Glutamatergic neuron (in vitro differentiated cells): Measurements from ENCODE around the gene HMGCL. TPM values are rescaled to one million over a fixed set of nuclear protein-coding genes. Genes with fewer than 3 reads are reported as not detected.

Source experiments
- DNase-seq: peaks from one replicate; pipeline ENCODE4 v3.0.0; 2022
- H3K27ac Mint-ChIP-seq: one replicate; pipeline ENCODE4 v1.8.0; 2020; ENCODE audit warnings: mild to moderate bottlenecking, mixed read lengths, inconsistent platforms; ENCODE audit not compliant: unreplicated experiment
- H3K27me3 Mint-ChIP-seq: one replicate; pipeline ENCODE4 v1.8.0; 2020; ENCODE audit warnings: mild to moderate bottlenecking, moderate library complexity, mixed read lengths, inconsistent platforms; ENCODE audit not compliant: unreplicated experiment
- H3K36me3 Mint-ChIP-seq: one replicate; pipeline ENCODE4 v1.8.0; 2020; ENCODE audit warnings: mild to moderate bottlenecking, mixed read lengths, inconsistent platforms; ENCODE audit not compliant: unreplicated experiment
- H3K4me1 Mint-ChIP-seq: one replicate; pipeline ENCODE4 v1.8.0; 2020; ENCODE audit warnings: mild to moderate bottlenecking, low read depth, mixed read lengths, inconsistent platforms; ENCODE audit not compliant: unreplicated experiment
- H3K4me3 Mint-ChIP-seq: one replicate; pipeline ENCODE4 v1.8.0; 2020; ENCODE audit warnings: mild to moderate bottlenecking, mixed read lengths, inconsistent platforms; ENCODE audit not compliant: unreplicated experiment
- H3K9me3 Mint-ChIP-seq: one replicate; pipeline ENCODE4 v1.8.0; 2020; ENCODE audit warnings: mild to moderate bottlenecking, moderate library complexity, mixed read lengths, inconsistent platforms; ENCODE audit not compliant: unreplicated experiment
- CTCF ChIP-seq: fragments of 200-600 bp; sonication (generic); IDR thresholded peaks from one replicate; pipeline ENCODE4 v1.5.0; 2021; ENCODE audit not compliant: partially characterized antibody, unreplicated experiment
- total RNA-seq: library from RNA; stranded (reverse); fragmentation: NEBNext Ultra II Directional; extraction: Animal tissue kit (Norgen Biotek cat#: 25700); gene quantifications from one replicate; pipeline ENCODE4 v1.2.1, GENCODE V29; 2021; ENCODE audit not compliant: unreplicated experiment

Gene HMGCL
- total RNA-seq, 1 donor from 2014 or later = 19.4 TPM

- no peak for DNase-seq
- H3K36me3 Mint-ChIP-seq = no peaks in the 10 kb centered on the region
- peak overlapping the region; percentile 42 for H3K4me3 Mint-ChIP-seq
Measured at GRCh38 chr1:23793018-23793781, 32.0 kb downstream of the HMGCL start.

GRCh38 chr1:23792151-23792945, 32.9 kb downstream of the HMGCL start:
- H3K36me3 Mint-ChIP-seq = no peaks in the 10 kb centered on the region
- no peak for DNase-seq

More at GRCh38 chr1:23793018-23793781, 32.0 kb downstream of the HMGCL start:
- TF ChIP-seq CTCF = no peak
- Mint-ChIP-seq H3K4me1 (no peaks in the 10 kb centered on the region), H3K27ac (no peak overlapping the region), H3K27me3 (peaks cover 5% of the 10 kb centered on the region), H3K9me3 (peaks cover 6% of the 10 kb centered on the region)

DNA sequence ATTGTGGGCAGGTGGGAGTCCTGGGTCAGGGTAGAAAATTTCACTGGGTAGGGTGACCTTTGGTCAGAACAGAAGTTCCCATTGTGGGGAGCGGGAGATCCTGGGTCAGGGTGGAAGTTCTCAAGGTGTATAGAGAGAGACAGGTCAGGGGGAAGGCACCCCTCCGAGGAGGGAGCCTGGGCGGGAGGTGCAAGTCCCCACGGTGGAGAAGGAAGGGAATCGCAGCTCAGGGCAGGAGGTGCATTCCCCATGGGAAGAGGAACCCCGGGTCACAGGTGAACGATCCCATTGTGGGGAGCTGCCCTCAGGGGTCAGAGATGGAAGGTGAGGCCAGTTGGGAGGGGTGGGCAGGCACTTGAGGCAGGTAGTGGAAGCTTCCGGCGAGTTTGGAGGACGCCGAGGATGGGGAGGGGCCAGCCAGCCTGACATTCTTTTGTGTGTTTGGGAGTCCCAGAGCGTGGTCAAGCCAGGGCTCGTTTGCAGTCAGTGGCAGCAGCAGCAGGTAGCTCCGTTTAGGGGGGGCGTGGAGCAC, 33.6 kb downstream of the HMGCL start:
- Mint-ChIP-seq H3K4me1 (no peaks in the 10 kb centered on the region), H3K36me3 (no peaks in the 10 kb centered on the region), H3K9me3 (peaks cover 6% of the 10 kb centered on the region), H3K27me3 (peaks cover 5% of the 10 kb centered on the region), H3K4me3 (peak overlapping the region; percentile 98), H3K27ac (peak overlapping the region; percentile 77)
- peak; percentile 42 for DNase-seq
- no peak for TF ChIP-seq CTCF

More at GRCh38 chr1:23792151-23792945, 32.9 kb downstream of the HMGCL start:
- TF ChIP-seq CTCF = no peak
- no peak overlapping the region for H3K27ac Mint-ChIP-seq
- no peaks in the 10 kb centered on the region for H3K4me1 Mint-ChIP-seq
- peaks cover 5% of the 10 kb centered on the region for H3K27me3 Mint-ChIP-seq
- peaks cover 6% of the 10 kb centered on the region for H3K9me3 Mint-ChIP-seq
- peak overlapping the region; percentile 98 for H3K4me3 Mint-ChIP-seq

- no peaks in the 10 kb centered on the region for H3K4me1 Mint-ChIP-seq
- TF ChIP-seq CTCF = no peak
- H3K4me3 Mint-ChIP-seq = peak within 1 kb of the TSS; percentile 98
- H3K9me3 Mint-ChIP-seq = peaks cover 6% of the 10 kb centered on the region
- no peaks in the 10 kb centered on the region for H3K36me3 Mint-ChIP-seq
- peak within 1 kb of the TSS; percentile 77 for H3K27ac Mint-ChIP-seq
- H3K27me3 Mint-ChIP-seq = peaks cover 5% of the 10 kb centered on the region
- DNase-seq = peak; percentile 96
Measured at GRCh38 chr1:23790696-23791515, 34.3 kb downstream of the HMGCL start, which contains the start of gene LYPLA2. Gene LYPLA2, plus strand, starts transcription at chr1:23791145. Its CDS starts 1,538 bp downstream, at chr1:23792683.
